Measurements from ENCODE around the gene RBMS2. TPM values are rescaled to one million over a fixed set of nuclear protein-coding genes. Genes with fewer than 3 reads are reported as not detected.

RBMS2 gene
- total RNA-seq, 1 experiment from 2014 or later, result 18.2 TPM

DNA sequence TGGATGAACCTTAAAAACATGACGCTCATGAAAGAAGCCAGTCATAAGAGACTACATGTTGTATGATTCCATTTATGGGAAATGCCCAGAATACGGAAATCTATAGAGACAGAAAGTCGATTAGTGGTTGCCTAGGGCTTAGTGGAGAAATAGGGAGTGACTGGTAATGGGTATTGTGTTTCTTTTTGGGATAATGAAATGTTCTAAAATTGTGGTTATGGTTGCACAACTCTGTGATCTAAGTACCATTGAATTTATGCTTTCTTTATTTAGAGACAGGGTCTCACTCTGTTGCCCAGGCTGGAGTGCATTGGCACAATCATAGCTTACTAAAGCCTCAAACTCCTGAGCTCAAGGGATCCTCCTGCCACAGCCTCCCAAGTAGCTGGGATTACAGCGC is 8.0 kb downstream of the RBMS2 start:
- CTCF ChIA-PET, result interaction anchor here (0.6 kb wide), 1 partner anchor 8 kb away, joined by 11 read pairs; no protein-coding TSS in a partner anchor
- no TSS peak for BruUV-seq (replicated peaks)
- no peak overlapping the region for H3K27ac ChIP-seq (ENCODE audit: low read length)

DNA sequence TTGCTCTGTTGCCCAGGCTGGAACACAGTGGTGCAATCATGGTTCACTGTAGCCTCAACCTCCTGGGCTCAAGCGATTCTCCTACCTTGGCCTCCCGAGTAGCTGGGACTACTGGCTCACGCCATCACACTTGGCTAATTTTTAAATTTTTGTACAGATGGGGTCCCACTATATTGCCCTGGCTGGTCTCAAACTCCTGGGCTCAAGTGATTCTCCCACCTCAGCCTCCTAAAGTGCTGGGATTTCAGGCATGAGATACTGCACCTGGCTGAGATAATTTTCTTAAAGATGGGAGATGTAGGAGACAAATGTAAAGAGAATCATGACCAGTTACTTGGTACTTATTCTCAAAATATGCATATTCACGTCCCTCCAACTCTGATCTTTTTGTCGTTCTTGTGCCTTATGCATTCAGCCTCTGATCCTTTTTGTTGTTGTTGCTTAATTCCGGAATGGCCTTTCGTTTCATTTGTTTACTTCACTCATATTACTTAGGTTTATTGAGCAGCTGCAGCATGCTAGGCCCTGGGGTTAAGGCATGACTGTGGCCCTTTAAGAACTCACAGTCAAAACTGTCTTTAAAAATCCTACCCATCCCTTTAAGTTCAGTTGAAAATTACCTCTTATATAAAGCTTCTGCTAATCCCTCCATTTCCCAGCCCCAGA is 8.9 kb downstream of the RBMS2 start:
- in situ Hi-C loops (cut with HindIII; ENCODE audit: low pct_unique_long_range_greater_than_20kb, low sequenced_read_pairs), result no loop called here
- CTCF ChIA-PET, result interaction anchor here (0.6 to 0.7 kb wide), 3 partner anchors 8 to 91 kb away, joined by 3 to 11 read pairs (median 4); no protein-coding TSS in a partner anchor
- TF ChIP-seq SIN3A (IDR thresholded peaks at IDR 0.05; ENCODE audit: borderline replicate concordance, insufficient read depth, low read depth, low read length), result no peak
- TF ChIP-seq, protein P1, sequence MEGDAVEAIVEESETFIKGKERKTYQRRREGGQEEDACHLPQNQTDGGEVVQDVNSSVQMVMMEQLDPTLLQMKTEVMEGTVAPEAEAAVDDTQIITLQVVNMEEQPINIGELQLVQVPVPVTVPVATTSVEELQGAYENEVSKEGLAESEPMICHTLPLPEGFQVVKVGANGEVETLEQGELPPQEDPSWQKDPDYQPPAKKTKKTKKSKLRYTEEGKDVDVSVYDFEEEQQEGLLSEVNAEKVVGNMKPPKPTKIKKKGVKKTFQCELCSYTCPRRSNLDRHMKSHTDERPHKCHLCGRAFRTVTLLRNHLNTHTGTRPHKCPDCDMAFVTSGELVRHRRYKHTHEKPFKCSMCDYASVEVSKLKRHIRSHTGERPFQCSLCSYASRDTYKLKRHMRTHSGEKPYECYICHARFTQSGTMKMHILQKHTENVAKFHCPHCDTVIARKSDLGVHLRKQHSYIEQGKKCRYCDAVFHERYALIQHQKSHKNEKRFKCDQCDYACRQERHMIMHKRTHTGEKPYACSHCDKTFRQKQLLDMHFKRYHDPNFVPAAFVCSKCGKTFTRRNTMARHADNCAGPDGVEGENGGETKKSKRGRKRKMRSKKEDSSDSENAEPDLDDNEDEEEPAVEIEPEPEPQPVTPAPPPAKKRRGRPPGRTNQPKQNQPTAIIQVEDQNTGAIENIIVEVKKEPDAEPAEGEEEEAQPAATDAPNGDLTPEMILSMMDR (IDR thresholded peaks at IDR 0.05), result no peak
- TF ChIP-seq, protein P2, sequence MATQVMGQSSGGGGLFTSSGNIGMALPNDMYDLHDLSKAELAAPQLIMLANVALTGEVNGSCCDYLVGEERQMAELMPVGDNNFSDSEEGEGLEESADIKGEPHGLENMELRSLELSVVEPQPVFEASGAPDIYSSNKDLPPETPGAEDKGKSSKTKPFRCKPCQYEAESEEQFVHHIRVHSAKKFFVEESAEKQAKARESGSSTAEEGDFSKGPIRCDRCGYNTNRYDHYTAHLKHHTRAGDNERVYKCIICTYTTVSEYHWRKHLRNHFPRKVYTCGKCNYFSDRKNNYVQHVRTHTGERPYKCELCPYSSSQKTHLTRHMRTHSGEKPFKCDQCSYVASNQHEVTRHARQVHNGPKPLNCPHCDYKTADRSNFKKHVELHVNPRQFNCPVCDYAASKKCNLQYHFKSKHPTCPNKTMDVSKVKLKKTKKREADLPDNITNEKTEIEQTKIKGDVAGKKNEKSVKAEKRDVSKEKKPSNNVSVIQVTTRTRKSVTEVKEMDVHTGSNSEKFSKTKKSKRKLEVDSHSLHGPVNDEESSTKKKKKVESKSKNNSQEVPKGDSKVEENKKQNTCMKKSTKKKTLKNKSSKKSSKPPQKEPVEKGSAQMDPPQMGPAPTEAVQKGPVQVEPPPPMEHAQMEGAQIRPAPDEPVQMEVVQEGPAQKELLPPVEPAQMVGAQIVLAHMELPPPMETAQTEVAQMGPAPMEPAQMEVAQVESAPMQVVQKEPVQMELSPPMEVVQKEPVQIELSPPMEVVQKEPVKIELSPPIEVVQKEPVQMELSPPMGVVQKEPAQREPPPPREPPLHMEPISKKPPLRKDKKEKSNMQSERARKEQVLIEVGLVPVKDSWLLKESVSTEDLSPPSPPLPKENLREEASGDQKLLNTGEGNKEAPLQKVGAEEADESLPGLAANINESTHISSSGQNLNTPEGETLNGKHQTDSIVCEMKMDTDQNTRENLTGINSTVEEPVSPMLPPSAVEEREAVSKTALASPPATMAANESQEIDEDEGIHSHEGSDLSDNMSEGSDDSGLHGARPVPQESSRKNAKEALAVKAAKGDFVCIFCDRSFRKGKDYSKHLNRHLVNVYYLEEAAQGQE (IDR thresholded peaks at IDR 0.05; ENCODE audit: insufficient read depth in 1 of 2, low read depth in 2 of 2, low read length in 1 of 2), result no peak
- TF ChIP-seq TCF7L2 (IDR thresholded peaks at IDR 0.05; ENCODE audit: low read depth, low read length), result no peak
- no peak for TF ChIP-seq POLR2AphosphoS5 (IDR thresholded peaks at IDR 0.05; ENCODE audit: low read depth, low read length)
- POLR2A ChIA-PET, result interaction anchor here (0.7 kb wide), 1 partner anchor 72 kb away, joined by 14 read pairs; no protein-coding TSS in a partner anchor
- Histone ChIP-seq H3K27ac (ENCODE audit: low read length) (no peak overlapping the region), H3K36me3 (ENCODE audit: control insufficient read depth, insufficient read depth, low read length) (no peaks in the 10 kb centered on the region), H3K27me3 (ENCODE audit: control insufficient read depth, insufficient read depth, low read length) (no peaks in the 10 kb centered on the region), H3K4me3 (ENCODE audit: low read depth in 2 of 2, low read length in 2 of 2) (no peak overlapping the region), H3K4me1 (ENCODE audit: control insufficient read depth, insufficient read depth, low read length) (peaks cover 9% of the 10 kb centered on the region; the same call in 1 of the 2 replicates), H3K9me3 (ENCODE audit: control insufficient read depth, insufficient read depth, low read depth, low read length) (no peaks in the 10 kb centered on the region)
- ATAC-seq, result no peak
- no TSS peak for BruUV-seq (replicated peaks)
- no peak for DNase-seq (ENCODE audit: low read depth, low spot score)
- intact Hi-C loops (cut with micrococcal nuclease; ENCODE audit: unreplicated experiment), result no loop called here

More for the DNA sequence above, 8.0 kb downstream of the RBMS2 start:
- H3K27me3 ChIP-seq (ENCODE audit: control insufficient read depth, insufficient read depth, low read length), result no peaks in the 10 kb centered on the region
- H3K9me3 ChIP-seq (ENCODE audit: control insufficient read depth, insufficient read depth, low read depth, low read length), result no peaks in the 10 kb centered on the region
- no peaks in the 10 kb centered on the region for H3K36me3 ChIP-seq (ENCODE audit: control insufficient read depth, insufficient read depth, low read length)
- peaks cover 9% of the 10 kb centered on the region; the same call in 1 of the 2 replicates for H3K4me1 ChIP-seq (ENCODE audit: control insufficient read depth, insufficient read depth, low read length)
- in situ Hi-C loops (cut with HindIII; ENCODE audit: low pct_unique_long_range_greater_than_20kb, low sequenced_read_pairs) (no loop called here), intact Hi-C loops (cut with micrococcal nuclease; ENCODE audit: unreplicated experiment) (no loop called here)
- DNase-seq (ENCODE audit: low read depth, low spot score) (no peak), ATAC-seq (no peak)
- TF ChIP-seq TCF7L2 (IDR thresholded peaks at IDR 0.05; ENCODE audit: low read depth, low read length), result no peak
- TF ChIP-seq, protein P2 (IDR thresholded peaks at IDR 0.05; ENCODE audit: insufficient read depth in 1 of 2, low read depth in 2 of 2, low read length in 1 of 2), result no peak
- no peak for TF ChIP-seq SIN3A (IDR thresholded peaks at IDR 0.05; ENCODE audit: borderline replicate concordance, insufficient read depth, low read depth, low read length)
- TF ChIP-seq POLR2AphosphoS5 (IDR thresholded peaks at IDR 0.05; ENCODE audit: low read depth, low read length), result no peak
- TF ChIP-seq, protein P1 (IDR thresholded peaks at IDR 0.05), result no peak
- POLR2A ChIA-PET, result no interaction called here
- no peak overlapping the region for H3K4me3 ChIP-seq (ENCODE audit: low read depth in 2 of 2, low read length in 2 of 2)

All from Panc1 (cell line).